Erythroblast (primary cell): ENCODE data around the gene VWA3B.

ENCODE experiments used
- GATA1 ChIP-seq: IDR thresholded peaks from 2 replicates; pipeline ENCODE4 v1.6.1; 2011; ENCODE audit warnings: low read depth, mild to moderate bottlenecking, control low read depth, low read length, moderate library complexity
- POLR2A ChIP-seq: IDR thresholded peaks from 2 replicates; pipeline ENCODE4 v1.6.1; 2011; ENCODE audit warnings: mild to moderate bottlenecking, low read length

GRCh38 chr2:98137196-98137595, 50.2 kb downstream of the VWA3B start:
- TF ChIP-seq POLR2A (no peak), GATA1 (no peak)
